Progenitor cell of endocrine pancreas (in vitro differentiated cells): ENCODE data around the gene CPLX1. TPM values are rescaled to one million over a fixed set of nuclear protein-coding genes. Genes with fewer than 3 reads are reported as not detected.
"Not testable (repeated sequence)": the region's sequence is repeated elsewhere in the genome, so short reads cannot be mapped to it uniquely, and the experiment has no call there.

ENCODE experiments used
- DNase-seq: peaks from one replicate; pipeline ENCODE4 v3.0.0; 2021; ENCODE audit warnings: low spot score; ENCODE audit not compliant: unreplicated experiment
- H3K27ac Mint-ChIP-seq: 2 replicates; pipeline ENCODE4 v1.8.0; 2021; ENCODE audit warnings: mild to moderate bottlenecking, moderate library complexity, mixed read lengths
- H3K27me3 Mint-ChIP-seq: 2 replicates; pipeline ENCODE4 v1.8.0; 2021; ENCODE audit warnings: mixed read lengths
- H3K36me3 Mint-ChIP-seq: 2 replicates; pipeline ENCODE4 v1.8.0; 2022; ENCODE audit warnings: mixed read lengths; ENCODE audit not compliant: insufficient read depth
- H3K4me1 Mint-ChIP-seq: 2 replicates; pipeline ENCODE4 v1.8.0; 2021; ENCODE audit warnings: low read depth, mixed read lengths
- H3K4me3 Mint-ChIP-seq: 2 replicates; pipeline ENCODE4 v1.8.0; 2021; ENCODE audit warnings: low read depth, mild to moderate bottlenecking, moderate library complexity, mixed read lengths
- H3K9me3 Mint-ChIP-seq: 2 replicates; pipeline ENCODE4 v1.8.0; 2021; ENCODE audit warnings: low read depth, mixed read lengths
- CTCF ChIP-seq: fragments of 200-600 bp; sonication (generic); IDR thresholded peaks from one replicate; pipeline ENCODE4 v1.5.0; 2021; ENCODE audit warnings: antibody characterized with exemption, mild to moderate bottlenecking; ENCODE audit not compliant: unreplicated experiment
- total RNA-seq: library from RNA; stranded (reverse); gene quantifications from 2 replicates; pipeline ENCODE4 v1.2.1, GENCODE V29; 2021

The CPLX1 gene
- total RNA-seq, 1 donor from 2014 or later: 1.4 TPM

DNA sequence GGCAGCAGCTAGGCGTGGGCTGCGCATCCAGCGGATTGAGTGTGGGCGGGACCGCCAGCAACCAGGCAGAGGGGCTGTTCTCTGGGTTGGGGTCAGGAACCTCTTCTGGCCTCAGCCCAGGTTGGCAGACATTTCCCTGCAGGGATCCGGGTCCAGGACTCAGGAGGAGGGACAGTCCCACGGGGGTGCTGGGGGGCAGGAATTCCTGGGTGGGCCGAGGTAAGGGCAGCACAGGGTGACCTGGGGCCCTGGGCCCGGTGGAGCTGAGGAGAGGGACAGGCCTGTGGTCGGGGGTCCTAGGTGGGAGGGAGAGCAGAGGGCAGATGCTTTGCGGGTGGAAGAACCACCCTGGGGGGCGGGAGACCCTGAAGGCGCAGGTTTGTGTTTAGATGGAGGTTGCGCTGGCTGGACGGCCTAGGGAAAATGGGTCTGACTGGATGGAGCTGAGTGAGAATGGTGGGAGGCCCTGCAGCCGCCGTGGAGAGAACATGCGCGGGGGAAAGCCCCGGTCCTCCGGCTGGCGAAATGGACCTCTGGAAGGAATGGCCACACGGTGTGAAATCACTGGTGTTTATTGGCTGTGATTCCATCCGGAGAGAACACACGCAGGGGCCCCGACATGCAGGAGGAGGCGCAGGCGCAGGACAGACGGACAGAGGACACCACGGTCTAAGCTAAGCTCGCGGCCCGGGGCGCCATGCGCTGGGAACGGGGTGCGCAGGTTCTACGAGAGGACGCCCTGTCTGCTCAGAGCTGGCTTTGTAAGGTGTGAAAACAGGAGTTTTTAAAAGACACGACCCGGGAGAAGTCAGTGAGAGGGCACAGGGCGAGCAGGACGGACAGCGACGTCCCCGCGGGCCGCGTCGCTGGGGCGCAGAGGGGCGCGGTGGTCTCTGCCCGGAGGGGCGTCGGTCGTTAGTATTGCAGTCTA is 41.3 kb downstream of the CPLX1 start:
- Mint-ChIP-seq H3K4me1 (peaks cover 24% of the 10 kb centered on the region), H3K27ac (no peak overlapping the region)
- DNase-seq: no peak

GRCh38 chr4:781493-782216 is 44.3 kb downstream of the CPLX1 start:
- Mint-ChIP-seq H3K36me3 (peaks cover 19% of the 10 kb centered on the region), H3K27ac (peak overlapping the region; percentile 94), H3K9me3 (no peaks in the 10 kb centered on the region), H3K4me1 (peaks cover 32% of the 10 kb centered on the region), H3K27me3 (peaks cover 13% of the 10 kb centered on the region), H3K4me3 (peak overlapping the region; percentile 83)
- no peak for TF ChIP-seq CTCF
- DNase-seq: peak; percentile 99

More for the DNA sequence above, 41.3 kb downstream of the CPLX1 start:
- no peak for TF ChIP-seq CTCF
- H3K36me3 Mint-ChIP-seq: peaks cover 3% of the 10 kb centered on the region
- no peaks in the 10 kb centered on the region for H3K9me3 Mint-ChIP-seq
- H3K27me3 Mint-ChIP-seq: peaks cover 26% of the 10 kb centered on the region
- H3K4me3 Mint-ChIP-seq: no peak overlapping the region

DNA sequence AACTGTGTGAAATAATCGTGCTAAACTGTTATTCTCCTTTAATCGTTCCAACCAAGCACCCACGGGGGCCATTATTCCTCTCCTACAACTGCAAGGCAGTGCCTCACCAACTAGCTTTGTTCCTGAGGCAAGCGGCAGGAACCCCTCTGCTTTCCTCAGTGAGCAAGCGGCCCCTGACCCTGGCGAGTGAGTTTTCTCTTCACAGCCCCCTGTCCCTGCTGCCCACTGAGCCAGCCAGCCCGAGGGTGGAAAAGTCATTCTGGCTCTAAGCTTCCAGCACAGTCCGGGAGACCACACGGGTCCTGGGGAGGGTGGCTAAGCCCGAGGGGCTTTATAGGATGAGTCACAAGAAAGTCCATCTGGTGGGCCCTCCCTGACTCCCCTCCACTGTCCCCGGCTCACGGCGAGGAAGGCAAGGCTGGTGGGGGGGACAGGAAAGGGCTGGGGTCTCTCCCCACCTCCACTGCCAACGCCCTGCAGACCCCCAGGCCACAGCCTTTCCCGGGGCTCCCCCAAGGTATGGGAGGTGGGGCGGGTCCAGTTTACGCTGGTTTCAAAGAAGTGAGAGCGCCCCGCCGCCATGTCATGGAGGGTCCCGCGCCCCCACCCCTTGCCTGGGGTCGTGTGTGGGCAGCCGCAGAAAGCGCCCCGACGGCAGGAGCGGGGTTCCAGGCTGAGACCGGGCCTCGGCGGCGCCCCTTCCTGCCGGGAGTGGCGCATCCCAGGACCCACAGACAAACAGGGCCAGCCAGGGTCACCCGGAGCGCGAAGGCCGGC is 45.0 kb downstream of the CPLX1 start:
- peaks cover 32% of the 10 kb centered on the region for H3K4me1 Mint-ChIP-seq
- peak overlapping the region; percentile 83 for H3K4me3 Mint-ChIP-seq
- H3K27me3 Mint-ChIP-seq: peaks cover 13% of the 10 kb centered on the region
- no peak for TF ChIP-seq CTCF
- H3K36me3 Mint-ChIP-seq: peaks cover 23% of the 10 kb centered on the region
- no peak for DNase-seq
- peaks cover 2% of the 10 kb centered on the region for H3K9me3 Mint-ChIP-seq
- peak overlapping the region; percentile 94 for H3K27ac Mint-ChIP-seq

DNA sequence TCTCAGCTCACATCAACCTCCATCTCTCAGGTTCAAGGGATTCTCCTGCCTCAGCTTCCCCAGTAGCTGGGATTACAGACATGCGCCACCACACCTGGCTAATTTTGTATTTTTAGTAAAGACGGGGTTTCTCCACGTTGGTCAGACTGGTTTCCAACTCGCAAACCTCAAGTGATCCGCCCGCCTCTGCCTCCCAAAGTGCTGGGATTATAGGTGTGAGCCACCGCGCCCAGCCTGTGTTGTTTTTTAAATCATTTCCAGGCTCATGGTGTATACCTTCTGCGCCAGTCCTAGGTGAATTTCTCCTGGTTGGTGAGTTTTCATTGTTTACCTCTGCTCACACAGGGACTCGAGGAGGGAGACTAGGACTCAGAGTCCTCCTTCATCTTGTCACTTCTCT is 45.7 kb downstream of the CPLX1 start:
- peak overlapping the region; percentile 94 for H3K27ac Mint-ChIP-seq
- H3K9me3 Mint-ChIP-seq, DNase-seq, H3K27me3 Mint-ChIP-seq: not testable (repeated sequence)
- peak overlapping the region; percentile 83 for H3K4me3 Mint-ChIP-seq
- peaks cover 31% of the 10 kb centered on the region for H3K4me1 Mint-ChIP-seq
- peaks cover 27% of the 10 kb centered on the region for H3K36me3 Mint-ChIP-seq

DNA sequence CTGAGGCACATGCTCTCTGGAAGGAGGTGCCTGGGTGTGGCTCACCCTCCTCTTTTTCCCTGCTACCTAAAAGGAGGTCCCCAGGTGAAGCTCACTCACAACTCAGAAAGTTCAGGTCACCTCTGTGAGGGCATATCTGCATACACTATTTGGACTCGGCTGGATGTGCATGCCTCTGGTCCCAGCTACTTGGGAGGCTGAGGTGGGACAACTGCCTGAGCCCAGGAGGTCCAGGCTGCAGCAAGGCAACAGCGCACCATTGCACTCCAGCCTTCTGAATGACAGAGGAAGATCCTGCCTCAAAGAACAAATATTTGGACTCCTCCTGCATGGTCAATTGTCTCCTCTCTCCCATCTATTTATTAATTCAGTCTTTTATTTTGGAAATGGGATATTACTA is 46.4 kb downstream of the CPLX1 start:
- Mint-ChIP-seq H3K9me3 (peaks cover 3% of the 10 kb centered on the region), H3K27ac (peak overlapping the region; percentile 79), H3K4me1 (peaks cover 32% of the 10 kb centered on the region), H3K27me3 (peaks cover 1% of the 10 kb centered on the region), H3K4me3 (peak overlapping the region; percentile 83), H3K36me3 (peaks cover 31% of the 10 kb centered on the region)
- no peak for TF ChIP-seq CTCF
- no peak for DNase-seq
